NCI-H2107 (cell line): ENCODE measurements around the gene SSR1.

Experiments used
- DNase-seq: peaks from one replicate; lab custom pipeline; 2025; lab: John Stamatoyannopoulos, UW

Gene SSR1

GRCh38 chr6:7239590-7239948 lies 73.4 kb downstream of the SSR1 start:
- no peak for DNase-seq

DNA sequence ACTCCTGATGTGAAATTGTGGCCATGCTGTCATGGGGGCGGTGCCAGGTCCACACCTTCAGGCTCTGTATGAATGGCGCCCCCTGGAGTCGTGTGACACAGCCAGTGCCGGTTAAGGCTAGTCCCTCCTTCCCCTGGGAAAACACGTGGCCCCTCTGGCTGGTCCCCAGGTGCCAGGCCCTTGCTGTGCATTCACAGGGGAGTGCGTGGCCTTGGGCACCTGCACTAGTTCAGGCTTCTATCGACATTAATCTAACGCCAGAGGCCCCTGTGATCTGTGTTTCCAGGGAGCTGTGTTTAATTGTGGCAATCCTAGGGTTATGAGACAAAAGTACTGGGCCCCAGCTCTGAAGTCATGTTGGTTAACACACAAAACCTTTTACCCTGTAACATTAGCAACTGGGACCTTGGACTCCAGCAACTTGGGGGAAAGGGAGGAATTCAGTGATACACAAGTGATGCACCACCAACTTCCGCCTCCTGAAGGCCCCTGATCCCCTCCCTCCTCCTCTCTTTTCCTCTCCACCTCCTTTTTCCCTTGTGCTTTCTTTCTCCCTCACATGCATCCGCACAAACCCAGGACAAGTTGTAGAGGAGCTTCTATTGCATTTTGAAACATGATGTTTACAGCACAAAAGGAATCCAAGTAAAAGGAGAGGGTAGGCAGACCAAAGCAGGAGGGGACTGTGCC lies 74.0 kb downstream of the SSR1 start:
- DNase-seq: peak; percentile 68

GRCh38 chr6:7238526-7238899 lies 74.5 kb downstream of the SSR1 start:
- DNase-seq: no peak

GRCh38 chr6:7237653-7238188 lies 75.3 kb downstream of the SSR1 start:
- no peak for DNase-seq

GRCh38 chr6:7236306-7237209 lies 76.4 kb downstream of the SSR1 start:
- DNase-seq: no peak

DNA sequence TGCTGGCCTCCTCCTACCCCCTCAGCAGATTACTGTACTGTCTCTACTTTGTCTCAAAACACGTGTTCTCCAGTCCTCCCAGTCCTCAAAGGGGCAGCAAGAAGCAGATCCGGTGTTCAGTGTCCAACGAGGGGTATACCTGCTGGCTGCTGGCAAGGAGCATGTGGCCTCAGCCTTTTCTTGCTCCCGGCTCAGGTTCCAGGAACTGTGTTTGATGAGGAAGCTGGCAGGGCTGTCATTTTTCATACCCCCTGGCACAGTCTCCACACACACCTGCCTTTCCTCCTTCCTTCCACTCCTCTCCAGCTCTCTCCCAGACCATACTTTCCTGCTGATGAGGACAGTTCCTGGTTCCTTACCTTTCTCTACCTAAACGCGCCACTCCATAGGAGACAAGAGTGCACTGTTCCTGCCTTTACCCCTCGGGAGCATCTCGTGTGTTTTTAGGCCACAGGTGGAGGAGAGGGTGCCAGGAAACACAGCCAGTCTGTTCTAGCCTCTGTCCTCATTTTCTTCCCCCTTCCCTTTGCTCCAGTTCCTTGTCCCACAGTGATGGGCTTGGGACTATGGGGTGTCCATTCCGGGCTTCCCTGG lies 77.2 kb downstream of the SSR1 start:
- DNase-seq: peak; percentile 26

GRCh38 chr6:7234547-7234946 lies 78.5 kb downstream of the SSR1 start:
- no peak for DNase-seq

DNA sequence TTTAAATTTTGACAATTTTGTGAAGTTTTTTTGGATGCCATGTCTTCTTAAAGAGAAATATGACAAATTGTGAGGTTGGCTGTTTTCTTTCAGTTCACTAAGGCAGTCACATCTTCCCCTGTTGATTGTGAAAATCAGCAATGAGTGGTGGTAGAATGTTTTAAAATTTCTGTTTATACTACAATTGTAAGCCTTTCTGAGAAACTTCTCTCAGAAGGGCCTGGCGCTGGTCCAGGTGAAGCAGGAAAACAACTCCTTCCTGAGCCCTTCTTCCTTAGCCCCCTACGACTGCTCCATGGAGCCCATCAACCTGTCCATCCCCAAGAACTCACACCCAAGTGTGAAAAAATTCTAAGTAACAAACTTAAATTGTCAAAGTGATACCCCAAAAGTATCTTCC lies 80.6 kb downstream of the SSR1 start:
- DNase-seq: no peak

DNA sequence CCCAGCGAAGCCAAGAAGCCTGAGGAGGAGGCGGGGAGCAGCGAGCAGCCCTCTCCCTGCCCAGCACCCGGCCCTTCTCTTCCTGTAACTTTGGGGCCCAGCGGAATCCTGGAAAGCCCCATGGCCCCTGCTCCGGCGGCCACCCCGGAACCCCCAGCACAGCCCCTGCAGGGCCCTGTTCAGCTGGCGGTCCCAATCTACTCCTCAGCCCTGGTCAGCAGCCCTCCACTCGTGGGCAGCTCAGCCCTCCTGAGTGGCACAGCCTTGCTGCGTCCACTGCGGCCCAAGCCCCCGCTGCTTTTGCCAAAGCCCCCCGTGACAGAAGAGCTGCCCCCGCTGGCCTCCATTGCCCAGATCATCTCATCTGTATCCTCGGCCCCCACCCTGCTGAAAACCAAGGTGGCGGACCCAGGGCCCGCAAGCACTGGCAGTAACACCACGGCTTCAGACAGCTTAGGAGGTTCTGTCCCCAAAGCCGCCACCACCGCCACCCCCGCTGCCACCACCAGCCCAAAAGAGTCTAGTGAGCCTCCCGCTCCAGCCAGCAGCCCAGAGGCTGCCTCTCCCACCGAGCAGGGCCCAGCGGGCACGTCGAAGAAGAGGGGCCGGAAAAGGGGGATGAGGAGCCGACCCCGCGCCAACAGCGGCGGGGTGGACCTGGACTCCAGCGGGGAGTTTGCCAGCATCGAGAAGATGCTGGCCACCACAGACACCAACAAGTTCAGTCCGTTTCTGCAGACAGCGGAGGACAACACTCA lies 81.9 kb downstream of the SSR1 start:
- DNase-seq: no peak

DNA sequence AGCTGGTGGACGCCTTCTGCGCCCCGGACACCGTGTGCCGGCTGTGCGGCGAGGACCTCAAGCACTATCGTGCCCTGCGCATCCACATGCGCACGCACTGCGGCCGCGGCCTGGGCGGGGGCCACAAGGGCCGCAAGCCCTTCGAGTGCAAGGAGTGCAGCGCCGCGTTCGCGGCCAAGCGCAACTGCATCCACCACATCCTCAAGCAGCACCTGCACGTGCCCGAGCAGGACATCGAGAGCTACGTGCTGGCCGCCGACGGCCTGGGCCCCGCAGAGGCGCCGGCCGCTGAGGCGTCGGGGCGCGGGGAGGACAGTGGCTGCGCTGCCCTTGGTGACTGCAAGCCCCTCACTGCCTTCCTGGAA lies 82.7 kb downstream of the SSR1 start:
- DNase-seq: no peak

DNA sequence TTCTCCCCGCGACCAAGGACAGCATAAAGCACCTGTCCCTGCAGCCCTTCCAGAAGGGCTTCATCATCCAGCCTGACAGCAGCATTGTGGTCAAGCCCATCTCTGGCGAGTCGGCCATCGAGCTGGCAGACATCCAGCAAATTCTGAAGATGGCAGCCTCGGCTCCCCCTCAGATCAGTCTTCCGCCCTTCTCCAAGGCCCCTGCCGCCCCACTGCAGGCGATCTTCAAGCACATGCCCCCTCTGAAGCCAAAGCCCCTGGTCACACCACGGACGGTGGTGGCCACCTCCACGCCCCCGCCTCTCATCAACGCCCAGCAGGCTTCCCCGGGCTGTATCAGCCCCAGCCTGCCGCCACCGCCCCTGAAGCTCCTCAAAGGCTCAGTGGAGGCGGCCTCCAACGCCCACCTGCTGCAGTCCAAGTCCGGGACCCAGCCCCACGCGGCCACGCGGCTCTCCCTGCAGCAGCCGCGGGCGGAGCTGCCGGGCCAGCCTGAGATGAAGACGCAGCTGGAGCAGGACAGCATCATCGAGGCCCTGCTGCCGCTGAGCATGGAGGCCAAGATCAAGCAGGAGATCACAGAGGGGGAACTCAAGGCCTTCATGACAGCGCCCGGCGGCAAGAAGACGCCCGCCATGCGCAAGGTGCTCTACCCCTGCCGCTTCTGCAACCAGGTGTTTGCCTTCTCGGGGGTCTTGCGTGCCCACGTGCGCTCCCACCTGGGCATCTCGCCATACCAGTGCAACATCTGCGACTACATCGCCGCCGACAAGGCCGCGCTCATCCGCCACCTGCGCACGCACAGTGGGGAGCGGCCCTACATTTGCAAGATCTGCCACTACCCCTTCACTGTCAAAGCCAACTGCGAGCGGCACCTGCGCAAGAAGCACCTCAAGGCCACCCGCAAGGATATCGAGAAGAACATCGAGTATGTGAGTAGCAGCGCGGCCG lies 83.3 kb downstream of the SSR1 start:
- no peak for DNase-seq

GRCh38 chr6:7228662-7229375 lies 84.2 kb downstream of the SSR1 start:
- DNase-seq: no peak

DNA sequence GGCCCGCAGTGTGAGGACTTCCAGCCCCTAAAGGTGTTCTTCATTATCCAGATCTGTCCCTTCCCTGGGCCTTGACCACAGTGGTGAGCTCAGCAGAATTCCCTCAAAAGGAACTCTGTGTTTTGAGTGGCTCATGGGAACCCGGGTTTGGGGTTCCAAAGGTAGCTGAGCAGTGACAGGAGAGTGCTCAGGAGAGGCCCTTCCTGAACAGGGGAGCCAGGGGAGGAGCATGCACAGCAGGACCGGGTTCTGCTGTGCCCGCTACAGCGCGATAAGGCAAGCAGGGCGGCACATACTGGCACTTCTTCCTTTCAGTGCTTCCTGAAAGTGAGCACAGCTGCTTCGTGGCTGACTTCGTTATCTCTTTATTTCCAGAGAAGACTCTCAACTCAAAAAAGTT lies 88.3 kb downstream of the SSR1 start:
- no peak for DNase-seq

GRCh38 chr6:7222197-7222596 lies 90.8 kb downstream of the SSR1 start:
- no peak for DNase-seq

GRCh38 chr6:7219310-7219709 lies 93.7 kb downstream of the SSR1 start:
- no peak for DNase-seq

- DNase-seq: no peak
Observed at GRCh38 chr6:7218406-7218988, 94.5 kb downstream of the SSR1 start.
